HUES6 (cell line): Measurements from ENCODE around the gene IGFL4.
A peak's percentile ranks its signal among the peaks of the same experiment; 100 is the strongest.

Experiments
- H3K27ac ChIP-seq: 2 replicates; pipeline ENCODE4 v1.7.0; 2013; ENCODE audit warnings: low read depth, mild to moderate bottlenecking, low read length, inconsistent platforms
- H3K27me3 ChIP-seq: 2 replicates; pipeline ENCODE4 v1.6.1; 2013; ENCODE audit warnings: low read length; ENCODE audit not compliant: control insufficient read depth, insufficient read depth
- H3K36me3 ChIP-seq: 2 replicates; pipeline ENCODE4 v1.6.1; 2013; ENCODE audit warnings: low read length; ENCODE audit not compliant: control insufficient read depth, insufficient read depth
- H3K4me1 ChIP-seq: 2 replicates; pipeline ENCODE4 v1.6.1; 2013; ENCODE audit warnings: low read length; ENCODE audit not compliant: control insufficient read depth, insufficient read depth
- H3K4me3 ChIP-seq: 2 replicates; pipeline ENCODE4 v1.5.1; 2013; ENCODE audit warnings: low read depth, low read length
- H3K9ac ChIP-seq: one replicate; pipeline ENCODE4 v1.6.1; 2013; ENCODE audit warnings: mild to moderate bottlenecking, low read length
- H3K9me3 ChIP-seq: 2 replicates; pipeline ENCODE4 v1.6.1; 2013; ENCODE audit warnings: low read depth, low read length; ENCODE audit not compliant: control insufficient read depth, insufficient read depth

IGFL4 gene

GRCh38 chr19:46076951-46077814 lies 36.4 kb upstream of the IGFL4 start:
- Histone ChIP-seq H3K27ac (no peak overlapping the region), H3K27me3 (peaks cover 50% of the 10 kb centered on the region), H3K9ac (peak overlapping the region; percentile 9), H3K4me3 (peak overlapping the region; percentile 70), H3K4me1 (no peaks in the 10 kb centered on the region), H3K36me3 (no peaks in the 10 kb centered on the region), H3K9me3 (no peaks in the 10 kb centered on the region; the same call in 1 of the 2 replicates)

DNA sequence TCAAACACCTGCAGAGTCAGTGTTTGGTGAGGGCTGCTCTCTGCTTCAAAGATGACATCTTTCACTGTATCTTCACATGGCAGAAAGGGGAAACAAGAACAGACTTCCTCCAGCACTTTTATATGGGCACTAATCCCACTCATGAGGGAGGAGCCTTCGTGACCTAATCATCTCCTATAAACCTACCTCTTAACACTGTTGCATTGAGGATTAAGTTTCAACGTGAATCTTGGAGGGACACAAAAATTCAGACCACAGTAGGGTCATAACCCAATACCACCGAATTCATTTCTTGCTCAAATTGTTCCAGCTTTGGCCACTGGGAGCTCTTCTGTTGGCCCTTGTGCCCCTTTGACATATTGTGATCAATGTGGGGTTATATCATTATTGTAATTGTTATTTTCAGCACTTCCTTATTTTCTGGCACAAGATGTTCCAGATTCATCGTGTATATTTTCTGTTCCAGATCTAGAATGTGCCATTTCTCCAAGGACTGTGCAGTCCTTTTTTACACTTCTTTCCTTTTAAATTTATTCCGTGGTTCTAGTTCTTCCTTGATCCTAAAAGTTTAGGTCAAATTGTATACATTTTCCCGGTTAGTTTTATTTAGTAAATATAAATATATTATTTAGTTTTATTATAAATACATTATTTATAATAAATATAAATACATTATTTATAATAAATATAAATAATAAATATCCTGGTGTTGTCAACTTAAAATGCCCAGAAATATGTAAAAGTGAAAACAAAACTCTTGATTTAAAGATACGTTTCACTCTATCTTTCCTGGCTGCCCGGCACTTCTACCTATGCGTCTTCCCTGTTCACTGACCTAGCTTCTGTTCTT lies 35.5 kb upstream of the IGFL4 start:
- no peaks in the 10 kb centered on the region for H3K9me3 ChIP-seq
- H3K4me3 ChIP-seq: peak overlapping the region; percentile 70
- no peaks in the 10 kb centered on the region for H3K36me3 ChIP-seq
- H3K27me3 ChIP-seq: peaks cover 57% of the 10 kb centered on the region
- no peak overlapping the region for H3K27ac ChIP-seq
- no peaks in the 10 kb centered on the region for H3K4me1 ChIP-seq
- no peak overlapping the region for H3K9ac ChIP-seq

DNA sequence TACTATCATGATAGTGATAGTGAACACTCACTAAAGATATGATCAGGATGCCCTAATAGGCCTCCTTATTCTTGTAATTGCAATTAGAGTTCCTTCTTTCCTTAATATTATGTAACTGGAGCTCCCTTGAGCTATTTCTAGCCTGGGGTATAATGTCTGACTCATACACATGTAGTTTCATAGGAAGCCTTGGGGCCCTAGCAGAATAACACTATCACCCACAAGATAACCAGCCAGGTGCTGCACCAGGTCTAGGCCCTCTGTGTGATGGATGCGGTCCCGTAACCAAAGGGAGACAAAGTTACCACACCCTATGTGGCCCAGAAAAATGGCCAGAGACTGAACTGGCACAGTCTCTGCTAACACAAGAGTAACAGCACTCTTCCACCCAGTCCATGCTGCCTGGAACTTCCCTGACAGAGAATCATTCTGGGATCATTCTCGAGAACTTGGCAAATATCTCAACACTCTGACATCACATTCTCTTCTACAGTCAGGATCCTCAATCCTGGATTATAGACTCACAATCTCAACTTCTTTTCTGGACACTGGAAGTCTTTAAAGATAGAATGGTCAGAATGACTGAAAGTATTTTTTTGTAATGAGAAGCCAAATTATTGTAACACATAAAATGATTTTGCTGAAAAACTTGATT lies 32.6 kb upstream of the IGFL4 start:
- Histone ChIP-seq H3K9ac (no peak overlapping the region), H3K4me1 (no peaks in the 10 kb centered on the region), H3K27ac (no peak overlapping the region), H3K27me3 (peaks cover 56% of the 10 kb centered on the region), H3K36me3 (no peaks in the 10 kb centered on the region), H3K9me3 (no peaks in the 10 kb centered on the region), H3K4me3 (no peak overlapping the region)

DNA sequence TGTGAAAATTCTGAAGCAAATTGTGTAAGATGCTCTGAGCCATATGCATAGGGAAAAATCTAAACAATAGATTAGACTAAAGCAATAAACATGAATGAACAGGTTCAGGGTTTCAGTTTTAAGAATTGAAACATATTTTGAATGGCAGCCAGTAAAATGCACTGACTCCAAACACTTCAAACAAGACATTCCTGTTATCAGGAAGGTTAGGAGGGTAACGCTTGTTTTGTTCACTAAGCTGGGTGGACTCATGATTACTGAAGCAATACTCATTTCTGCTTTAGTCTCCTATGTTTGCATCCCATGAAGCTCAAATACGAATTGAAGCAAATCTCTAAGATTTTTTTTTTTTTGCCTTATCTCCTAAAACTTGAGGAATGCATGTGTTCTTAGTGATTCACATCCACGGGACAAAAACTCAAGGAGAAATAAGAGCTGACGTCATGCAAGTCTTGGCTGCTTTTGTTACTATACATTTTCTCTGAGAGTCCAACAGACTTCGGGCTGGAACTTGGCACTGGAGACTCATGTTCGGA lies 29.1 kb upstream of the IGFL4 start:
- Histone ChIP-seq H3K27me3 (peaks cover 43% of the 10 kb centered on the region), H3K27ac (no peak overlapping the region), H3K4me1 (no peaks in the 10 kb centered on the region)

GRCh38 chr19:46068345-46069258 lies 27.8 kb upstream of the IGFL4 start:
- no peak overlapping the region for H3K9ac ChIP-seq
- H3K9me3 ChIP-seq: no peaks in the 10 kb centered on the region
- peaks cover 33% of the 10 kb centered on the region for H3K27me3 ChIP-seq
- no peak overlapping the region for H3K27ac ChIP-seq
- no peak overlapping the region for H3K4me3 ChIP-seq
- H3K4me1 ChIP-seq: no peaks in the 10 kb centered on the region
- no peaks in the 10 kb centered on the region for H3K36me3 ChIP-seq

More for the DNA sequence above, 29.1 kb upstream of the IGFL4 start:
- Histone ChIP-seq H3K36me3 (no peaks in the 10 kb centered on the region), H3K9me3 (no peaks in the 10 kb centered on the region), H3K4me3 (no peak overlapping the region), H3K9ac (no peak overlapping the region)

GRCh38 chr19:46067691-46068090 lies 26.9 kb upstream of the IGFL4 start:
- no peaks in the 10 kb centered on the region for H3K9me3 ChIP-seq
- no peaks in the 10 kb centered on the region for H3K36me3 ChIP-seq
- H3K4me1 ChIP-seq: no peaks in the 10 kb centered on the region
- H3K27ac ChIP-seq: no peak overlapping the region
- H3K9ac ChIP-seq: no peak overlapping the region
- H3K27me3 ChIP-seq: peaks cover 28% of the 10 kb centered on the region
- no peak overlapping the region for H3K4me3 ChIP-seq

GRCh38 chr19:46066471-46066870 lies 25.7 kb upstream of the IGFL4 start:
- Histone ChIP-seq H3K9me3 (peaks cover 8% of the 10 kb centered on the region; the same call in 1 of the 2 replicates), H3K36me3 (no peaks in the 10 kb centered on the region), H3K4me3 (no peak overlapping the region), H3K9ac (no peak overlapping the region), H3K27ac (no peak overlapping the region), H3K27me3 (peaks cover 17% of the 10 kb centered on the region), H3K4me1 (no peaks in the 10 kb centered on the region)

DNA sequence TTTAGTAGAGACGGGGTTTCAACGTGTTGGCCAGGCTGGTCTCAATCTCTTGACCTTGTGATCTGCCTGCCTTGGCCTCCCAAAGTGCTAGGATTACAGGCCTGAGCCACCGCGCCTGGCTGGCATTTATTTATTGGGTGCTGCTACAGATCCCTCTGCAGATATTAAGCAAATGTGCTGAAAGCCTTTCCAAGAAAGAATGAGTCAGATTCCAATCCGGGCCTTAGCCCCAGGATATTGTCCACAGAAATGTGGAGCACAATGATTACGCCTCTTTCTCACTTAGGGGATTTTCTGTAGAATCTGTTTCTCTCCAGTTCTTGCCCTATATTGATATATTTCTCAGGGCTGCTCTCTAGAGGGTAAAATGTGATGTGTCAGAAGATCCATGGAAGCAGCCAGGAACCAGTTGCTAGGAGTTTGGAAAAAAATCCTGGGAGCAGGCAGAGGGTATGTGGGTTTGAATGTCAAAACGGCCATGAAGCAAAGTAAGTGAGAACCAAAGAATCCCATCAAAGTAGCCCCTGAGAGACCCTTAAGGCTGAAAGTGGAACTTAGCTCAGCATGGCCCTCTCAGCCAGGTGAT lies 24.8 kb upstream of the IGFL4 start:
- Histone ChIP-seq H3K4me1 (no peaks in the 10 kb centered on the region), H3K27ac (no peak overlapping the region), H3K9me3 (peaks cover 13% of the 10 kb centered on the region; the same call in 1 of the 2 replicates), H3K27me3 (peaks cover 11% of the 10 kb centered on the region), H3K4me3 (no peak overlapping the region), H3K36me3 (no peaks in the 10 kb centered on the region), H3K9ac (no peak overlapping the region)

DNA sequence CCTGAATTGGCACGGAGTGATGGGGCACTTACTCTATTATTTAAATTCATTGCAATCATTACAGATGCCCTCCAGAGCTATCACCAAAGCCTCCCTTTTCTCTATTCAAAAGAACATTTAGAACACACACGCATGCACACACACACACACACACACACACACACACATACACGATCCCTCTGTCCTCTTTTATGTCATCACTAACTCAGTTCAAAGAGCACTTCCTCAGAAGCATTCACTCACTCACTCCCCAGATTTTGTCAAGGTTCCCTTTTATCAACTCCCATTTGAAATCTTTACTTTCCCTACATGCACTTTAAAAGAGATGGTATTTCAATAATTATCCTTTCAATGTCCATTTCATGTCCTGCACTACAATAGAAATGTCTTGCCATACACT lies 22.4 kb upstream of the IGFL4 start:
- Histone ChIP-seq H3K9me3 (peaks cover 32% of the 10 kb centered on the region), H3K27me3 (peaks cover 11% of the 10 kb centered on the region), H3K36me3 (no peaks in the 10 kb centered on the region), H3K9ac (no peak overlapping the region), H3K27ac (no peak overlapping the region), H3K4me1 (no peaks in the 10 kb centered on the region), H3K4me3 (no peak overlapping the region)

GRCh38 chr19:46060012-46060411 lies 19.2 kb upstream of the IGFL4 start:
- H3K36me3 ChIP-seq: no peaks in the 10 kb centered on the region
- no peak overlapping the region for H3K4me3 ChIP-seq
- no peaks in the 10 kb centered on the region for H3K4me1 ChIP-seq
- no peak overlapping the region for H3K27ac ChIP-seq
- H3K27me3 ChIP-seq: no peaks in the 10 kb centered on the region; the same call in 1 of the 2 replicates
- H3K9ac ChIP-seq: no peak overlapping the region
- peaks cover 35% of the 10 kb centered on the region for H3K9me3 ChIP-seq
